ENCODE measurements around the gene DAB2. TPM values are rescaled to one million over a fixed set of nuclear protein-coding genes. Genes with fewer than 3 reads are reported as not detected.

DAB2 gene
- total RNA-seq, 2 experiments from 2014 or later = 0.40 TPM; not detected in 1

GRCh38 chr5:39452846-39453245 lies 28.1 kb upstream of the DAB2 start:
- intact Hi-C loops (cut with micrococcal nuclease; ENCODE audit: unreplicated experiment) = no loop called here
- POLR2A ChIA-PET = interaction anchor here (0.9 to 1.6 kb wide), 3 partner anchors 9 to 17 kb away, joined by 3 to 5 read pairs (median 4); no protein-coding TSS in a partner anchor
- no peaks in the 10 kb centered on the region for H3K79me2 ChIP-seq (ENCODE audit: insufficient read depth, low read depth, low read length)
- H3K36me3 ChIP-seq (ENCODE audit: insufficient read depth, low read length) = no peaks in the 10 kb centered on the region
- no peak overlapping the region for H3K4me3 ChIP-seq (ENCODE audit: low read depth, low read length, poor library complexity, severe bottlenecking)
- H3K9me2 ChIP-seq (ENCODE audit: insufficient read depth, low read length) = no peaks in the 10 kb centered on the region
- CTCF ChIA-PET (ENCODE audit: unreplicated experiment) = no interaction called here
- no peaks in the 10 kb centered on the region for H4K20me1 ChIP-seq (ENCODE audit: insufficient read depth, low read length)
- H3K27ac ChIP-seq (ENCODE audit: low read depth, low read length, poor library complexity, severe bottlenecking) = no peak overlapping the region
- no peak for DNase-seq (ENCODE audit: low spot score)
- H3K9me3 ChIP-seq (ENCODE audit: low read length) = no peaks in the 10 kb centered on the region
- no peak for TF ChIP-seq EZH2phosphoT487 (IDR thresholded peaks at IDR 0.05; ENCODE audit: borderline replicate concordance, low read depth, low read length)
- TF ChIP-seq, protein P1, sequence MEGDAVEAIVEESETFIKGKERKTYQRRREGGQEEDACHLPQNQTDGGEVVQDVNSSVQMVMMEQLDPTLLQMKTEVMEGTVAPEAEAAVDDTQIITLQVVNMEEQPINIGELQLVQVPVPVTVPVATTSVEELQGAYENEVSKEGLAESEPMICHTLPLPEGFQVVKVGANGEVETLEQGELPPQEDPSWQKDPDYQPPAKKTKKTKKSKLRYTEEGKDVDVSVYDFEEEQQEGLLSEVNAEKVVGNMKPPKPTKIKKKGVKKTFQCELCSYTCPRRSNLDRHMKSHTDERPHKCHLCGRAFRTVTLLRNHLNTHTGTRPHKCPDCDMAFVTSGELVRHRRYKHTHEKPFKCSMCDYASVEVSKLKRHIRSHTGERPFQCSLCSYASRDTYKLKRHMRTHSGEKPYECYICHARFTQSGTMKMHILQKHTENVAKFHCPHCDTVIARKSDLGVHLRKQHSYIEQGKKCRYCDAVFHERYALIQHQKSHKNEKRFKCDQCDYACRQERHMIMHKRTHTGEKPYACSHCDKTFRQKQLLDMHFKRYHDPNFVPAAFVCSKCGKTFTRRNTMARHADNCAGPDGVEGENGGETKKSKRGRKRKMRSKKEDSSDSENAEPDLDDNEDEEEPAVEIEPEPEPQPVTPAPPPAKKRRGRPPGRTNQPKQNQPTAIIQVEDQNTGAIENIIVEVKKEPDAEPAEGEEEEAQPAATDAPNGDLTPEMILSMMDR (conservative IDR thresholded peaks at IDR 0.05; ENCODE audit: low read length) = no peak
- H3K4me2 ChIP-seq (ENCODE audit: low read length) = no peak overlapping the region
- BruUV-seq (replicated peaks) = no TSS peak
- no peaks in the 10 kb centered on the region for H3K4me1 ChIP-seq (ENCODE audit: insufficient read depth, low read length, poor library complexity, severe bottlenecking)
- H2AFZ ChIP-seq (ENCODE audit: low read length) = no peak overlapping the region

GRCh38 chr5:39451276-39451941 lies 26.6 kb upstream of the DAB2 start:
- TF ChIP-seq, protein P1 (conservative IDR thresholded peaks at IDR 0.05; ENCODE audit: low read length) = no peak
- TF ChIP-seq EZH2phosphoT487 (IDR thresholded peaks at IDR 0.05; ENCODE audit: borderline replicate concordance, low read depth, low read length) = no peak
- Histone ChIP-seq H3K9me3 (ENCODE audit: low read length) (no peaks in the 10 kb centered on the region), H3K9me2 (ENCODE audit: insufficient read depth, low read length) (no peaks in the 10 kb centered on the region), H4K20me1 (ENCODE audit: insufficient read depth, low read length) (no peaks in the 10 kb centered on the region), H3K4me1 (ENCODE audit: insufficient read depth, low read length, poor library complexity, severe bottlenecking) (no peaks in the 10 kb centered on the region), H3K4me2 (ENCODE audit: low read length) (no peak overlapping the region), H3K79me2 (ENCODE audit: insufficient read depth, low read depth, low read length) (no peaks in the 10 kb centered on the region), H3K36me3 (ENCODE audit: insufficient read depth, low read length) (no peaks in the 10 kb centered on the region), H3K4me3 (ENCODE audit: low read depth, low read length, poor library complexity, severe bottlenecking) (no peak overlapping the region), H3K27ac (ENCODE audit: low read depth, low read length, poor library complexity, severe bottlenecking) (no peak overlapping the region), H2AFZ (ENCODE audit: low read length) (no peak overlapping the region)
- POLR2A ChIA-PET = no interaction called here
- BruUV-seq (replicated peaks) = no TSS peak
- no peak for DNase-seq (ENCODE audit: low spot score)
- intact Hi-C loops (cut with micrococcal nuclease; ENCODE audit: unreplicated experiment) = no loop called here
- CTCF ChIA-PET (ENCODE audit: unreplicated experiment) = no interaction called here

GRCh38 chr5:39450487-39450886 lies 25.7 kb upstream of the DAB2 start:
- Histone ChIP-seq H3K9me2 (ENCODE audit: insufficient read depth, low read length) (no peaks in the 10 kb centered on the region), H2AFZ (ENCODE audit: low read length) (no peak overlapping the region), H3K4me3 (ENCODE audit: low read depth, low read length, poor library complexity, severe bottlenecking) (no peak overlapping the region), H3K4me2 (ENCODE audit: low read length) (no peak overlapping the region), H3K9me3 (ENCODE audit: low read length) (no peaks in the 10 kb centered on the region), H3K79me2 (ENCODE audit: insufficient read depth, low read depth, low read length) (no peaks in the 10 kb centered on the region), H3K4me1 (ENCODE audit: insufficient read depth, low read length, poor library complexity, severe bottlenecking) (no peaks in the 10 kb centered on the region), H3K36me3 (ENCODE audit: insufficient read depth, low read length) (no peaks in the 10 kb centered on the region), H4K20me1 (ENCODE audit: insufficient read depth, low read length) (no peaks in the 10 kb centered on the region), H3K27ac (ENCODE audit: low read depth, low read length, poor library complexity, severe bottlenecking) (no peak overlapping the region)
- ChIA-PET CTCF (ENCODE audit: unreplicated experiment) (no interaction called here), POLR2A (no interaction called here)
- TF ChIP-seq EZH2phosphoT487 (IDR thresholded peaks at IDR 0.05; ENCODE audit: borderline replicate concordance, low read depth, low read length) = no peak
- no TSS peak for BruUV-seq (replicated peaks)
- intact Hi-C loops (cut with micrococcal nuclease; ENCODE audit: unreplicated experiment) = no loop called here
- no peak for DNase-seq (ENCODE audit: low spot score)
